CD4-positive, alpha-beta T cell (primary cell): ENCODE measurements around the gene RC3H2. TPM values are rescaled to one million over a fixed set of nuclear protein-coding genes. Genes with fewer than 3 reads are reported as not detected.
"Not testable (repeated sequence)": the region's sequence is repeated elsewhere in the genome, so short reads cannot be mapped to it uniquely, and the experiment has no call there.

Source experiments
- ATAC-seq: fragments of 200-7000 bp; cut with Tn5 transposase; one replicate; pipeline ENCODE4 v1.10.0; 2022; ENCODE audit warnings: mild to moderate bottlenecking; ENCODE audit not compliant: poor library complexity
- CTCF ChIA-PET: fragments of 350-600 bp; sonication (Branson Sonifier 250); formaldehyde crosslinking; loops from one replicate; lab custom pipeline; 2021; ENCODE audit warnings: antibody characterized with exemption, inconsistent platforms; lab: Charles Lee
- POLR2A ChIA-PET: fragments of 350-600 bp; sonication (Branson Sonifier 250); formaldehyde crosslinking; loops from one replicate; lab custom pipeline; 2021; ENCODE audit warnings: antibody characterized with exemption, inconsistent platforms; lab: Charles Lee
- DNase-seq, 14 experiments: peaks; one replicate each; pipeline ENCODE4 v3.0.0-alpha.2; 2013 to 2020; ENCODE audit warnings: mixed read lengths in 2 of 14
- H3K27ac ChIP-seq, 2 donors: one replicate each; pipeline versions ENCODE4 v1.5.1 to v1.7.0; 2013; ENCODE audit warnings: low read length in 2 of 2, low read depth in 1 of 2, mild to moderate bottlenecking in 1 of 2
- H3K27me3 ChIP-seq, 2 experiments: 1 replicate in 1 of 2; 2 replicates in 1 of 2; pipeline versions ENCODE4 v1.6.1 to v1.7.0; 2013; ENCODE audit warnings: low read length in 2 of 2, control low read depth in 1 of 2, mild to moderate bottlenecking in 1 of 2, moderate library complexity in 1 of 2; ENCODE audit not compliant: insufficient read depth in 2 of 2, control insufficient read depth in 1 of 2
- H3K36me3 ChIP-seq: one replicate; pipeline ENCODE4 v1.6.1; 2013; ENCODE audit warnings: low read length, control low read depth; ENCODE audit not compliant: insufficient read depth
- H3K4me1 ChIP-seq: one replicate; pipeline ENCODE4 v1.6.1; 2013; ENCODE audit warnings: low read length, control low read depth; ENCODE audit not compliant: insufficient read depth
- H3K4me3 ChIP-seq: one replicate; pipeline ENCODE4 v1.5.1; 2013; ENCODE audit warnings: mild to moderate bottlenecking, low read length, moderate library complexity
- H3K9me3 ChIP-seq, 2 experiments: 1 replicate in 1 of 2; 2 replicates in 1 of 2; pipeline versions ENCODE4 v1.6.1 to v1.7.0; 2013; ENCODE audit warnings: low read length in 2 of 2, mild to moderate bottlenecking in 2 of 2, control low read depth in 1 of 2, moderate library complexity in 1 of 2; ENCODE audit not compliant: control insufficient read depth in 1 of 2, insufficient read depth in 1 of 2
- H3K27ac Mint-ChIP-seq: one replicate; pipeline ENCODE4 v1.8.0; 2020; ENCODE audit warnings: mixed read lengths
- H3K27me3 Mint-ChIP-seq: one replicate; pipeline ENCODE4 v1.8.0; 2021; ENCODE audit warnings: mixed read lengths
- H3K36me3 Mint-ChIP-seq: one replicate; pipeline ENCODE4 v1.8.0; 2021; ENCODE audit warnings: low read depth, mixed read lengths
- H3K4me1 Mint-ChIP-seq: one replicate; pipeline ENCODE4 v1.8.0; 2021; ENCODE audit warnings: low read depth, mixed read lengths
- H3K4me3 Mint-ChIP-seq: one replicate; pipeline ENCODE4 v1.8.0; 2020; ENCODE audit warnings: mild to moderate bottlenecking, mixed read lengths
- H3K9me3 Mint-ChIP-seq: one replicate; pipeline ENCODE4 v1.8.0; 2020; ENCODE audit warnings: mixed read lengths
- intact Hi-C, 2 experiments: fragments of 100-400 bp; cut with DNase I in 1 of 2; cut with micrococcal nuclease in 1 of 2; formaldehyde crosslinking; loops; one replicate each; pipeline versions ENCODE4 v1.15.1 to v1.9.0; 2023 to 2025; cut with DNase I, micrococcal nuclease
- total RNA-seq, 174 experiments: library from RNA in 2 of 174; stranded (reverse) in 2 of 174; gene quantifications; one replicate each; pipeline ENCODE4 v1.2.3 and lab custom pipeline; 2021 to 2026
- TF ChIP-seq, protein P1 (sequence below): fragments of 200-600 bp; IDR thresholded peaks from one replicate; pipeline ENCODE4 v1.8.0; 2022; ENCODE audit warnings: antibody characterized with exemption, mild to moderate bottlenecking

RC3H2 gene
- total RNA-seq, 2 experiments from 2014 or later, result 85.2 to 86.8 TPM

DNA sequence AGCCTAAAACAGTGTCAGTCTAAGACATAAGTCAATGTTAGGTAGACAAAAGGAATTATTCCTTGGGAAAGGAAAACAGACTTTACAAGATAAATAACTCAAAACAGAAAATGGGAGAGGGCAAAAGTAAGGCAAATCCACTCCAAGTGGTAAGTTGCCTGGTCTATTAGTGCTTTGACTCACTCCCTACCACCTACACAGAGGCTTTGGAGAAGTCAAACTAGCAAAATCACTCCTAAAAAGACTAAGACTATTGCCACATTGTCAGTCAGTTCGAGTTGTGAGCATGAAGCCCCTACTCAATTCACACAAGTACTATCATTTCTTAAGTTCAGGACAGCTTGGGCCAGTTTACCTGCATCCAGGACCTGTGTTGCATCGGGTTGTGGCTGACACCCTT is 13.2 kb upstream of the RC3H2 start:
- intact Hi-C loops, result loop anchor here in 1 of 2 experiments (10.0 kb wide), 2 partner anchors 346 to 824 kb away; partner anchors contain the start of genes STRBP and TTLL11
- no peak overlapping the region for H3K4me3 Mint-ChIP-seq
- H3K9me3 Mint-ChIP-seq, result no peaks in the 10 kb centered on the region
- H3K27me3 Mint-ChIP-seq, result no peaks in the 10 kb centered on the region
- ATAC-seq (no peak), DNase-seq (no peak)
- no peak overlapping the region for H3K27ac Mint-ChIP-seq
- Histone ChIP-seq H3K9me3 (no peaks in the 10 kb centered on the region), H3K36me3 (peaks cover 31% of the 10 kb centered on the region), H3K27ac (no peak overlapping the region), H3K4me1 (peaks cover 7% of the 10 kb centered on the region), H3K4me3 (no peak overlapping the region), H3K27me3 (no peaks in the 10 kb centered on the region)
- TF ChIP-seq, protein P1, sequence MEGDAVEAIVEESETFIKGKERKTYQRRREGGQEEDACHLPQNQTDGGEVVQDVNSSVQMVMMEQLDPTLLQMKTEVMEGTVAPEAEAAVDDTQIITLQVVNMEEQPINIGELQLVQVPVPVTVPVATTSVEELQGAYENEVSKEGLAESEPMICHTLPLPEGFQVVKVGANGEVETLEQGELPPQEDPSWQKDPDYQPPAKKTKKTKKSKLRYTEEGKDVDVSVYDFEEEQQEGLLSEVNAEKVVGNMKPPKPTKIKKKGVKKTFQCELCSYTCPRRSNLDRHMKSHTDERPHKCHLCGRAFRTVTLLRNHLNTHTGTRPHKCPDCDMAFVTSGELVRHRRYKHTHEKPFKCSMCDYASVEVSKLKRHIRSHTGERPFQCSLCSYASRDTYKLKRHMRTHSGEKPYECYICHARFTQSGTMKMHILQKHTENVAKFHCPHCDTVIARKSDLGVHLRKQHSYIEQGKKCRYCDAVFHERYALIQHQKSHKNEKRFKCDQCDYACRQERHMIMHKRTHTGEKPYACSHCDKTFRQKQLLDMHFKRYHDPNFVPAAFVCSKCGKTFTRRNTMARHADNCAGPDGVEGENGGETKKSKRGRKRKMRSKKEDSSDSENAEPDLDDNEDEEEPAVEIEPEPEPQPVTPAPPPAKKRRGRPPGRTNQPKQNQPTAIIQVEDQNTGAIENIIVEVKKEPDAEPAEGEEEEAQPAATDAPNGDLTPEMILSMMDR, result no peak
- ChIA-PET POLR2A (no interaction called here), CTCF (no interaction called here)
- H3K4me1 Mint-ChIP-seq, result no peaks in the 10 kb centered on the region
- peaks cover 41% of the 10 kb centered on the region for H3K36me3 Mint-ChIP-seq

DNA sequence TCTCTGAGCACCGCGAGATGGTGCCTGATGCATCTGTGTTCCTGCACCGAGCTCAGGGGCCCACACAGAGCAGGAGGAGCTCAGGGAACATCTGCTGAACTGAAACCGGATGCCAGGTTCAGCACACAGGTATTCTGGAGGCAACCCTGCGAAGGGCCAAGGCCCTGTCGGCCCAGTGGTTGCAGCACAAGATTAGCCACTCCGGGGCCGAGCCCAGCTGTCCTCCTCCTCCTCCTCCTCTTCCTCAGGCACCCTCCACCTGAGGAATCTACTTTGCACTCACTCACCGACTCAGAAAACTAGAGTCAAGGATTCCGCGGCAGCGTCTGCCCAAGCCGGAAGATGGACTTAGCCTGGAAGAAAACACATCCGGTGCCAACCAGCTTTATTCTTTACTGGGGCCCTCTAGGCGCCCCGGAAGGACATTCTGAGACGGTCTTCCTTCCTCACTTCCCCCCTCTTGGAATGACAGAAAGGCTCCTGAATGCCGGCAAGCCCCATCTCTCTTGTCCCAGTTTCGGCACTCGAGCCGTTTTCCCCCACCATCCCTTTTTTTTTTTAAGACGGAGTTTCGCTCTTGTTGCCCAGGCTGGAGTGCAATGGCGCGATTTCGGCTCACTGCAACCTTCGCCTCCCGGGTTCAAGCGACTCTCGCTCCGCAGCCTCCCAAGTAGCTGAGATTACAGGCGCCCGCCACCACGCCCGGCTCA is 8.0 kb upstream of the RC3H2 start, which contains the start of gene ZBTB6:
Gene ZBTB6, minus strand, starts transcription at position 360 of the 710 bp plus-strand sequence. CDS start 1,251 bp downstream, outside the sequence.
- intact Hi-C loops, result loop anchor here (1.0 to 10.0 kb wide), 7 partner anchors 8 to 818 kb away; partner anchors contain the start of genes ZBTB26 (in 2 of the 2), RABGAP1 (in 1 of the 2), RC3H2 (in 1 of the 2) and STRBP (in 1 of the 2)
- peaks cover 29% of the 10 kb centered on the region for H3K4me1 Mint-ChIP-seq
- Histone ChIP-seq H3K4me1 (peaks cover 11% of the 10 kb centered on the region), H3K4me3 (peak within 1 kb of the TSS; percentile 78), H3K27me3 (no peaks in the 10 kb centered on the region), H3K27ac (peak within 1 kb of the TSS; percentile 86 to 88), H3K9me3 (no peaks in the 10 kb centered on the region), H3K36me3 (peaks cover 21% of the 10 kb centered on the region)
- DNase-seq, result peak; percentile 52 to 89 (median 64)
- peak within 1 kb of the TSS; percentile 88 for H3K27ac Mint-ChIP-seq
- H3K4me3 Mint-ChIP-seq, result peak within 1 kb of the TSS; percentile 96
- H3K36me3 Mint-ChIP-seq, result peaks cover 37% of the 10 kb centered on the region
- ChIA-PET POLR2A (interaction anchor here (0.7 to 2.8 kb wide), 12 partner anchors 9 to 96 kb away, joined by 3 to 58 read pairs (median 6); partner anchors contain the start of genes PDCL, RABGAP1, RC3H2 and ZBTB26), CTCF (interaction anchor here (0.9 to 2.5 kb wide), 4 partner anchors 9 to 78 kb away, joined by 3 to 8 read pairs (median 6); partner anchors contain the start of genes RABGAP1 and ZBTB26)
- H3K27me3 Mint-ChIP-seq, result no peaks in the 10 kb centered on the region
- peak; percentile 98 for ATAC-seq
- no peaks in the 10 kb centered on the region for H3K9me3 Mint-ChIP-seq
- TF ChIP-seq, protein P1, result no peak

DNA sequence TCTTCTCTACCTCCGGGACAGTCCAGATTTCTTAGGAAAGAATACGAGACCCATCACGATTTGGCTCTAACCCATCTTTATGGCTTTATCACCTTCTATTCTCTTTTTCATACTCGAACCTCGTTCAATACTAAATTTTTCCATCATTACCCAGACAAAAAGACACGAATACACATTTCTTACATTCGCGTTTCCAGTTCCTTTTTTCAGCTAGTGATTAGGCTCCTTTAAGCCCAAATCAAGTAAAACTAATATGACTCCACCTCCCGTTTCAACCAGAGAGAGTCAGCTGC is 7.5 kb upstream of the RC3H2 start:
- DNase-seq (no peak), ATAC-seq (no peak)
- intact Hi-C loops, result loop anchor here (2.0 to 10.0 kb wide), 5 partner anchors 18 to 818 kb away; partner anchors contain the start of genes RABGAP1 (in 1 of the 2), STRBP (in 1 of the 2), TTLL11 (in 1 of the 2) and ZBTB26 (in 1 of the 2)
- Mint-ChIP-seq H3K9me3 (no peaks in the 10 kb centered on the region), H3K27me3 (no peaks in the 10 kb centered on the region), H3K36me3 (peaks cover 37% of the 10 kb centered on the region), H3K4me1 (peaks cover 29% of the 10 kb centered on the region), H3K27ac (peak overlapping the region; percentile 88), H3K4me3 (peak overlapping the region; percentile 96)
- Histone ChIP-seq H3K36me3 (peaks cover 21% of the 10 kb centered on the region), H3K4me3 (peak overlapping the region; percentile 78), H3K9me3 (no peaks in the 10 kb centered on the region), H3K4me1 (peaks cover 11% of the 10 kb centered on the region), H3K27ac (peak overlapping the region; percentile 86 to 88), H3K27me3 (no peaks in the 10 kb centered on the region)
- TF ChIP-seq, protein P1, result no peak
- ChIA-PET POLR2A (interaction anchor here (0.7 to 2.8 kb wide), 12 partner anchors 9 to 96 kb away, joined by 3 to 58 read pairs (median 6); partner anchors contain the start of genes PDCL, RABGAP1, RC3H2 and ZBTB26), CTCF (interaction anchor here (0.9 to 2.5 kb wide), 4 partner anchors 9 to 79 kb away, joined by 3 to 8 read pairs (median 6); partner anchors contain the start of genes RABGAP1 and ZBTB26)

DNA sequence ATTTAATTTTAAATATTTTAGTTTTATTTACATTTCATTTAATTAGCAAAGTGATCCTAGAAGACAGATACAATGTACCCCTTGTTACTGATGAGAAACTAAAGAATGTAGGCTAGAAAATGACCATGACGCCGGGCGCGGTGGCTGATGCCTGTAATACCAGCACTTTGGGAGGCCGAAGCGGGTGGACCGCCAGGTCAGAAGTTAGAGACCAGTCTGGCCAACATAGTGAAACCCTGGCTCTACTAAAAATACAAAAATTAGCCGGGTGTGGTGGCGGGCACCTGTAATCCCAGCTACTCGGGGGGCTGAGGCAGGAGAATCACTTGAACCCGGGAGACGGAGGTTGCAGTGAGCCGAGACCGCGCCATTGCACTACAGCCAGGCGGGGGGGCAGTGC is 963 bp upstream of the RC3H2 start:
- Histone ChIP-seq H3K4me1 (peaks cover 11% of the 10 kb centered on the region), H3K36me3 (peaks cover 13% of the 10 kb centered on the region)
- not testable (repeated sequence) for H3K9me3 ChIP-seq, H3K27me3 Mint-ChIP-seq, ATAC-seq, DNase-seq, H3K27me3 ChIP-seq, H3K4me3 ChIP-seq, H3K4me3 Mint-ChIP-seq, H3K27ac Mint-ChIP-seq, H3K27ac ChIP-seq, H3K9me3 Mint-ChIP-seq
- CTCF ChIA-PET, result interaction anchor here (1.5 kb wide), 1 partner anchor 86 kb away, joined by 3 read pairs; no protein-coding TSS in a partner anchor
- POLR2A ChIA-PET, result interaction anchor here (3.7 kb wide), 1 partner anchor 26 kb away, joined by 39 read pairs; the partner anchor contains the start of gene ZBTB26
- H3K36me3 Mint-ChIP-seq, result peaks cover 40% of the 10 kb centered on the region
- H3K4me1 Mint-ChIP-seq, result peaks cover 36% of the 10 kb centered on the region
- intact Hi-C loops, result loop anchor here (5.0 to 10.0 kb wide), 3 partner anchors 79 to 811 kb away; partner anchors contain the start of genes MRRF (in 1 of the 2), PDCL (in 1 of the 2), RBM18 (in 1 of the 2) and TTLL11 (in 1 of the 2)
